Thyroid gland (tissue), 4 donors: ENCODE measurements around the gene PTBP1.

ENCODE experiments used
- POLR2A ChIP-seq, 2 donors: fragments of 450-650 bp; IDR thresholded peaks; one replicate each; pipeline ENCODE4 v1.6.1; 2017; ENCODE audit warnings: antibody characterized with exemption in 2 of 2, mild to moderate bottlenecking in 2 of 2, moderate library complexity in 1 of 2
- TF ChIP-seq, protein P1 (sequence below), 6 experiments: fragments of 200-600 bp in 3 of 6; fragments of 450-650 bp in 3 of 6; sonication (generic) in 3 of 6; IDR thresholded peaks; one replicate each; pipeline ENCODE4 v1.5.1; 2016 to 2019; ENCODE audit warnings: antibody characterized with exemption in 6 of 6, mild to moderate bottlenecking in 2 of 6, inconsistent platforms in 1 of 6, moderate library complexity in 1 of 6

DNA sequence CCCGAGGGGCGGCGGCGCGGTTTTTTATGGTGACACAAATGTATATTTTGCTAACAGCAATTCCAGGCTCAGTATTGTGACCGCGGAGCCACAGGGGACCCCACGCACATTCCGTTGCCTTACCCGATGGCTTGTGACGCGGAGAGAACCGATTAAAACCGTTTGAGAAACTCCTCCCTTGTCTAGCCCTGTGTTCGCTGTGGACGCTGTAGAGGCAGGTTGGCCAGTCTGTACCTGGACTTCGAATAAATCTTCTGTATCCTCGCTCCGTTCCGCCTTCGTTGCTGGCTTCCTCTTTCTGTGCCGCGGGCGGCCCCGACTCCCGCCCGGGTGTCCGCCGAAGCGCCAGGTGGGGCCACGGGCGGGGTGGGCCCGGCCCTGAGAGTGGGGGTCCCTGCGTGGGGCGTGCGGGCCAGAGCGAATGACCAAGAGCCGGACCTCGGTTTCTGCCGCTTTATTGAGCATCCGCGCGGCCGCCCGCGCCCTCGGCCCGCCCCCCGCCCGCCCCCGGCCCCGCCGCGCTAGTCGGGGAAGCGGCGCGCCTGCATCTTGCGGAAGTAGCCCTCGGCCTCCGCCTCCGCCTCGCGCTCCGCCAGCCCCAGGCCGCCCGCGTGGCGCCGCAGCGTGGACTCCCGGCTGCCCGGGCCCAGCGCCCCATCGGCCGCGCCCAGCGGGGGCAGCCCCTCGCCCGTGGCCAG lies 14.9 kb downstream of the PTBP1 start:
- TF ChIP-seq, protein P1, sequence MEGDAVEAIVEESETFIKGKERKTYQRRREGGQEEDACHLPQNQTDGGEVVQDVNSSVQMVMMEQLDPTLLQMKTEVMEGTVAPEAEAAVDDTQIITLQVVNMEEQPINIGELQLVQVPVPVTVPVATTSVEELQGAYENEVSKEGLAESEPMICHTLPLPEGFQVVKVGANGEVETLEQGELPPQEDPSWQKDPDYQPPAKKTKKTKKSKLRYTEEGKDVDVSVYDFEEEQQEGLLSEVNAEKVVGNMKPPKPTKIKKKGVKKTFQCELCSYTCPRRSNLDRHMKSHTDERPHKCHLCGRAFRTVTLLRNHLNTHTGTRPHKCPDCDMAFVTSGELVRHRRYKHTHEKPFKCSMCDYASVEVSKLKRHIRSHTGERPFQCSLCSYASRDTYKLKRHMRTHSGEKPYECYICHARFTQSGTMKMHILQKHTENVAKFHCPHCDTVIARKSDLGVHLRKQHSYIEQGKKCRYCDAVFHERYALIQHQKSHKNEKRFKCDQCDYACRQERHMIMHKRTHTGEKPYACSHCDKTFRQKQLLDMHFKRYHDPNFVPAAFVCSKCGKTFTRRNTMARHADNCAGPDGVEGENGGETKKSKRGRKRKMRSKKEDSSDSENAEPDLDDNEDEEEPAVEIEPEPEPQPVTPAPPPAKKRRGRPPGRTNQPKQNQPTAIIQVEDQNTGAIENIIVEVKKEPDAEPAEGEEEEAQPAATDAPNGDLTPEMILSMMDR (IDR thresholded peaks at IDR 0.05): no peak
- no peak for TF ChIP-seq POLR2A (IDR thresholded peaks at IDR 0.05)
